Measurements from ENCODE around the gene PGK1. TPM values are rescaled to one million over a fixed set of nuclear protein-coding genes. Genes with fewer than 3 reads are reported as not detected.
"Not testable (repeated sequence)": the region's sequence is repeated elsewhere in the genome, so short reads cannot be mapped to it uniquely, and the experiment has no call there.

PGK1 gene
- total and polyA plus RNA-seq, 4 donors: 94.6 to 254 (median 196) TPM

- Histone ChIP-seq H3K9me3 (ENCODE audit: control insufficient read depth, low read length) (no peaks in the 10 kb centered on the region), H3K27me3 (ENCODE audit: control insufficient read depth in 1 of 2, insufficient read depth in 2 of 2, low read length in 1 of 2) (no peaks in the 10 kb centered on the region), H3K36me3 (ENCODE audit: control insufficient read depth in 1 of 2, insufficient read depth in 2 of 2, low read length in 1 of 2) (no peaks in the 10 kb centered on the region), H3K4me3 (ENCODE audit: low read length in 2 of 2) (no peak overlapping the region), H3K27ac (ENCODE audit: low read depth in 1 of 2, low read length in 2 of 2) (no peak overlapping the region), H3K4me1 (ENCODE audit: control insufficient read depth in 1 of 2, insufficient read depth in 2 of 2, low read length in 2 of 2) (no peaks in the 10 kb centered on the region)
- ATAC-seq (ENCODE audit: low FRiP score) (no peak), DNase-seq (peak in 1 of 2 donors; percentile 59)
- 83 to 92% methylated on average over 9 of the region's 9 CpGs for WGBS, 2 donors
- intact Hi-C loops (cut with DNase I): no loop called here
Measured at GRCh38 chrX:78140206-78140605, 36.2 kb downstream of the PGK1 start.

- H3K4me1 ChIP-seq (ENCODE audit: control insufficient read depth in 1 of 2, insufficient read depth in 2 of 2, low read length in 2 of 2); H3K36me3 ChIP-seq (ENCODE audit: control insufficient read depth in 1 of 2, insufficient read depth in 2 of 2, low read length in 1 of 2); H3K27ac ChIP-seq (ENCODE audit: low read depth in 1 of 2, low read length in 2 of 2); H3K9me3 ChIP-seq (ENCODE audit: control insufficient read depth, low read length); H3K27me3 ChIP-seq (ENCODE audit: control insufficient read depth in 1 of 2, insufficient read depth in 2 of 2, low read length in 1 of 2); ATAC-seq (ENCODE audit: low FRiP score); DNase-seq; intact Hi-C loops (cut with DNase I); H3K4me3 ChIP-seq (ENCODE audit: low read length in 2 of 2): not testable (repeated sequence)
- WGBS, 2 donors: 90 to 95% methylated on average over 5 of the region's 5 CpGs
Measured at GRCh38 chrX:78147002-78147540, 43.0 kb downstream of the PGK1 start.

- intact Hi-C loops (cut with DNase I); H3K27ac ChIP-seq (ENCODE audit: low read depth in 1 of 2, low read length in 2 of 2); H3K27me3 ChIP-seq (ENCODE audit: control insufficient read depth in 1 of 2, insufficient read depth in 2 of 2, low read length in 1 of 2); H3K36me3 ChIP-seq (ENCODE audit: control insufficient read depth in 1 of 2, insufficient read depth in 2 of 2, low read length in 1 of 2); H3K4me1 ChIP-seq (ENCODE audit: control insufficient read depth in 1 of 2, insufficient read depth in 2 of 2, low read length in 2 of 2); DNase-seq; ATAC-seq (ENCODE audit: low FRiP score); H3K4me3 ChIP-seq (ENCODE audit: low read length in 2 of 2); H3K9me3 ChIP-seq (ENCODE audit: control insufficient read depth, low read length): not testable (repeated sequence)
- 71 to 80% methylated on average over 2 of the region's 2 CpGs for WGBS, 2 donors
Measured at GRCh38 chrX:78157373-78157772, 53.3 kb downstream of the PGK1 start.

GRCh38 chrX:78157846-78158245, 53.8 kb downstream of the PGK1 start:
- DNase-seq; H3K27me3 ChIP-seq (ENCODE audit: control insufficient read depth in 1 of 2, insufficient read depth in 2 of 2, low read length in 1 of 2); intact Hi-C loops (cut with DNase I); H3K27ac ChIP-seq (ENCODE audit: low read depth in 1 of 2, low read length in 2 of 2); H3K4me3 ChIP-seq (ENCODE audit: low read length in 2 of 2); H3K4me1 ChIP-seq (ENCODE audit: control insufficient read depth in 1 of 2, insufficient read depth in 2 of 2, low read length in 2 of 2); H3K9me3 ChIP-seq (ENCODE audit: control insufficient read depth, low read length); ATAC-seq (ENCODE audit: low FRiP score); H3K36me3 ChIP-seq (ENCODE audit: control insufficient read depth in 1 of 2, insufficient read depth in 2 of 2, low read length in 1 of 2): not testable (repeated sequence)
- WGBS, 2 donors: 77 to 85% methylated on average over 10 of the region's 10 CpGs

- DNase-seq; H3K27ac ChIP-seq (ENCODE audit: low read depth in 1 of 2, low read length in 2 of 2); H3K4me1 ChIP-seq (ENCODE audit: control insufficient read depth in 1 of 2, insufficient read depth in 2 of 2, low read length in 2 of 2); H3K27me3 ChIP-seq (ENCODE audit: control insufficient read depth in 1 of 2, insufficient read depth in 2 of 2, low read length in 1 of 2); H3K9me3 ChIP-seq (ENCODE audit: control insufficient read depth, low read length); H3K4me3 ChIP-seq (ENCODE audit: low read length in 2 of 2); H3K36me3 ChIP-seq (ENCODE audit: control insufficient read depth in 1 of 2, insufficient read depth in 2 of 2, low read length in 1 of 2); ATAC-seq (ENCODE audit: low FRiP score); intact Hi-C loops (cut with DNase I): not testable (repeated sequence)
- WGBS, 2 donors: 52 to 75% methylated on average over 4 of the region's 4 CpGs
Measured at GRCh38 chrX:78160711-78161110, 56.7 kb downstream of the PGK1 start.

- H3K27ac ChIP-seq (ENCODE audit: low read depth in 1 of 2, low read length in 2 of 2); H3K36me3 ChIP-seq (ENCODE audit: control insufficient read depth in 1 of 2, insufficient read depth in 2 of 2, low read length in 1 of 2); H3K4me3 ChIP-seq (ENCODE audit: low read length in 2 of 2); intact Hi-C loops (cut with DNase I); H3K4me1 ChIP-seq (ENCODE audit: control insufficient read depth in 1 of 2, insufficient read depth in 2 of 2, low read length in 2 of 2); H3K27me3 ChIP-seq (ENCODE audit: control insufficient read depth in 1 of 2, insufficient read depth in 2 of 2, low read length in 1 of 2); DNase-seq; H3K9me3 ChIP-seq (ENCODE audit: control insufficient read depth, low read length); ATAC-seq (ENCODE audit: low FRiP score): not testable (repeated sequence)
- 81 to 89% methylated on average over 4 of the region's 4 CpGs for WGBS, 2 donors
Measured at GRCh38 chrX:78163175-78163574, 59.1 kb downstream of the PGK1 start.

GRCh38 chrX:78165425-78165824, 61.4 kb downstream of the PGK1 start:
- Histone ChIP-seq H3K9me3 (ENCODE audit: control insufficient read depth, low read length) (no peaks in the 10 kb centered on the region), H3K36me3 (ENCODE audit: control insufficient read depth in 1 of 2, insufficient read depth in 2 of 2, low read length in 1 of 2) (no peaks in the 10 kb centered on the region), H3K4me3 (ENCODE audit: low read length in 2 of 2) (no peak overlapping the region), H3K4me1 (ENCODE audit: control insufficient read depth in 1 of 2, insufficient read depth in 2 of 2, low read length in 2 of 2) (no peaks in the 10 kb centered on the region), H3K27me3 (ENCODE audit: control insufficient read depth in 1 of 2, insufficient read depth in 2 of 2, low read length in 1 of 2) (no peaks in the 10 kb centered on the region), H3K27ac (ENCODE audit: low read depth in 1 of 2, low read length in 2 of 2) (no peak overlapping the region)
- ATAC-seq (ENCODE audit: low FRiP score) (no peak), DNase-seq (no peak)
- 77 to 80% methylated on average over 1 of the region's 1 CpG for WGBS, 2 donors
- intact Hi-C loops (cut with DNase I): no loop called here

- Histone ChIP-seq H3K27me3 (ENCODE audit: control insufficient read depth in 1 of 2, insufficient read depth in 2 of 2, low read length in 1 of 2) (no peaks in the 10 kb centered on the region), H3K36me3 (ENCODE audit: control insufficient read depth in 1 of 2, insufficient read depth in 2 of 2, low read length in 1 of 2) (no peaks in the 10 kb centered on the region), H3K27ac (ENCODE audit: low read depth in 1 of 2, low read length in 2 of 2) (no peak overlapping the region), H3K9me3 (ENCODE audit: control insufficient read depth, low read length) (no peaks in the 10 kb centered on the region), H3K4me3 (ENCODE audit: low read length in 2 of 2) (no peak overlapping the region), H3K4me1 (ENCODE audit: control insufficient read depth in 1 of 2, insufficient read depth in 2 of 2, low read length in 2 of 2) (no peaks in the 10 kb centered on the region)
- intact Hi-C loops (cut with DNase I): no loop called here
- ATAC-seq (ENCODE audit: low FRiP score) (no peak), DNase-seq (no peak)
Measured at GRCh38 chrX:78168065-78168464, 64.0 kb downstream of the PGK1 start.
